Measurements from ENCODE around the gene PSMD6. TPM values are rescaled to one million over a fixed set of nuclear protein-coding genes. Genes with fewer than 3 reads are reported as not detected.

PSMD6 gene
- total and polyA plus RNA-seq, 9 of the 15 experiments (the other 6 are each of a cell fraction or from before 2014, with no cell fraction given): 78.2 to 133 (median 113) TPM

DNA sequence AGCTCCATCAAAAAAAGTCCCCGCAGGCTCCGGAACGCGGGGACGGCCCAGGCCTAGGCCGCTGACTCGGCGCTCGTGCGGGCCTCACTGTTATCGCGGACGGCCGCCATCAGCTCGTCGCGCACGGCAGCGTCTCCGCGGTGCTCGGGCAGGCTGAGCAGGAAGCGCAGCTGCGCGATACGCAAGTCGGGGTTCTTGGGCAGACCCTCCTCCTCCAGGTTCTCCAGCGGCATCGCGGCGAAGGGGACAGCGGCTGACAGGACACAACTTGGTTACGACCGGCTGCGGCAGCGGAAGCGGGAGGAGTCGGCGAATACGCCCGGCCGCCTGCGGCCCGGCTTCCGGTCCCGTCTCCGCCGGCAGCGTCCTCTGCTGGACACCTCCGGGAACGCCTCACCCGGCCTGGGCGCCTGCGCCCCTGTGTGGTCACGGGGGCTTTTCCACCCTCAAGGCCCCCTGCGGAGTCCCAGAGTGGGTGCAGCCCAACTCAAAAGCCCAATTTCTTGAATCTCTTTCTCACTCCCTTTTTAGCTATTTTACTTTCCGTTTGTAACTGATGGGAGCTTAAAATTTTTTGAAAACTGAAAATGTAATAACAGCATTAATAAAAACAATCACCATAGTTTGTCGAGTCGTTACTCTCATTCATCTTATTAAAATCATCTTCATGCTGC is at the start of gene PSMD6 (continued):
- TF ChIP-seq, protein P1, sequence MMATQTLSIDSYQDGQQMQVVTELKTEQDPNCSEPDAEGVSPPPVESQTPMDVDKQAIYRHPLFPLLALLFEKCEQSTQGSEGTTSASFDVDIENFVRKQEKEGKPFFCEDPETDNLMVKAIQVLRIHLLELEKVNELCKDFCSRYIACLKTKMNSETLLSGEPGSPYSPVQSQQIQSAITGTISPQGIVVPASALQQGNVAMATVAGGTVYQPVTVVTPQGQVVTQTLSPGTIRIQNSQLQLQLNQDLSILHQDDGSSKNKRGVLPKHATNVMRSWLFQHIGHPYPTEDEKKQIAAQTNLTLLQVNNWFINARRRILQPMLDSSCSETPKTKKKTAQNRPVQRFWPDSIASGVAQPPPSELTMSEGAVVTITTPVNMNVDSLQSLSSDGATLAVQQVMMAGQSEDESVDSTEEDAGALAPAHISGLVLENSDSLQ (IDR thresholded peaks at IDR 0.05): peak; percentile 12; the same call in 1 of the 2 replicates
- peak; percentile 84 for TF ChIP-seq EP400 (IDR thresholded peaks at IDR 0.05)
- TF ChIP-seq, protein P2, sequence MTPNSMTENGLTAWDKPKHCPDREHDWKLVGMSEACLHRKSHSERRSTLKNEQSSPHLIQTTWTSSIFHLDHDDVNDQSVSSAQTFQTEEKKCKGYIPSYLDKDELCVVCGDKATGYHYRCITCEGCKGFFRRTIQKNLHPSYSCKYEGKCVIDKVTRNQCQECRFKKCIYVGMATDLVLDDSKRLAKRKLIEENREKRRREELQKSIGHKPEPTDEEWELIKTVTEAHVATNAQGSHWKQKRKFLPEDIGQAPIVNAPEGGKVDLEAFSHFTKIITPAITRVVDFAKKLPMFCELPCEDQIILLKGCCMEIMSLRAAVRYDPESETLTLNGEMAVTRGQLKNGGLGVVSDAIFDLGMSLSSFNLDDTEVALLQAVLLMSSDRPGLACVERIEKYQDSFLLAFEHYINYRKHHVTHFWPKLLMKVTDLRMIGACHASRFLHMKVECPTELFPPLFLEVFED (CRISPR knock-in tag; conservative IDR thresholded peaks at IDR 0.05): no peak
- no peak for TF ChIP-seq RBM14 (IDR thresholded peaks at IDR 0.05; ENCODE audit: borderline replicate concordance, insufficient read depth, low read depth, low read length)
- no peak for TF ChIP-seq ETS2 (tag; IDR thresholded peaks at IDR 0.05; ENCODE audit: borderline replicate concordance, poor library complexity, severe bottlenecking)
- no peak for TF ChIP-seq POLR3G (IDR thresholded peaks at IDR 0.05; ENCODE audit: extremely low read depth, insufficient read length, insufficient replicate concordance)
- no peak for TF ChIP-seq NFIC (IDR thresholded peaks at IDR 0.05)
- no peak for TF ChIP-seq ZNF445 (CRISPR knock-in tag; IDR thresholded peaks at IDR 0.05; ENCODE audit: low read depth)
- no peak for TF ChIP-seq RFX5 (IDR thresholded peaks at IDR 0.05; ENCODE audit: low read depth, low read length)
- no peak for TF ChIP-seq ZNF347 (CRISPR knock-in tag; IDR thresholded peaks at IDR 0.05; ENCODE audit: low read depth)
- no peak for TF ChIP-seq BACH1 (tag; IDR thresholded peaks at IDR 0.05)
- no peak for TF ChIP-seq TAF15 (IDR thresholded peaks at IDR 0.05; ENCODE audit: low read depth, low read length)
- TF ChIP-seq, protein P3, sequence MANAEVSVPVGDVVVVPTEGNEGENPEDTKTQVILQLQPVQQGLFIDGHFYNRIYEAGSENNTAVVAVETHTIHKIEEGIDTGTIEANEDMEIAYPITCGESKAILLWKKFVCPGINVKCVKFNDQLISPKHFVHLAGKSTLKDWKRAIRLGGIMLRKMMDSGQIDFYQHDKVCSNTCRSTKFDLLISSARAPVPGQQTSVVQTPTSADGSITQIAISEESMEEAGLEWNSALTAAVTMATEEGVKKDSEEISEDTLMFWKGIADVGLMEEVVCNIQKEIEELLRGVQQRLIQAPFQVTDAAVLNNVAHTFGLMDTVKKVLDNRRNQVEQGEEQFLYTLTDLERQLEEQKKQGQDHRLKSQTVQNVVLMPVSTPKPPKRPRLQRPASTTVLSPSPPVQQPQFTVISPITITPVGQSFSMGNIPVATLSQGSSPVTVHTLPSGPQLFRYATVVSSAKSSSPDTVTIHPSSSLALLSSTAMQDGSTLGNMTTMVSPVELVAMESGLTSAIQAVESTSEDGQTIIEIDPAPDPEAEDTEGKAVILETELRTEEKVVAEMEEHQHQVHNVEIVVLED (CRISPR knock-in tag; IDR thresholded peaks at IDR 0.05): 0 out of 2 replicates have a peak, but pooled peaks have one; percentile 32
- peak; percentile 76 for TF ChIP-seq CXXC5 (CRISPR knock-in tag; IDR thresholded peaks at IDR 0.05)
- no peak for TF ChIP-seq SNRNP70 (optimal IDR thresholded peaks at IDR 0.05; ENCODE audit: low read depth, low read length)

Data from K562 (cell line).